Immature natural killer cell (primary cell): ENCODE results near the gene ELK3. TPM values are rescaled to one million over a fixed set of nuclear protein-coding genes. Genes with fewer than 3 reads are reported as not detected.

Experiments used
- DNase-seq, 3 donors: peaks; one replicate each; pipeline ENCODE4 v3.0.0; 2022; ENCODE audit warnings: mixed read lengths in 1 of 3
- H3K27ac Mint-ChIP-seq, 6 donors: one replicate each; pipeline ENCODE4 v1.8.0; 2020; ENCODE audit warnings: mixed read lengths in 6 of 6, mild to moderate bottlenecking in 5 of 6, inconsistent platforms in 4 of 6, moderate library complexity in 3 of 6
- H3K27me3 Mint-ChIP-seq, 3 donors: one replicate each; pipeline ENCODE4 v1.8.0; 2020 to 2021; ENCODE audit warnings: low read depth in 3 of 3, mild to moderate bottlenecking in 3 of 3, mixed read lengths in 3 of 3, moderate library complexity in 3 of 3, inconsistent platforms in 1 of 3
- H3K36me3 Mint-ChIP-seq, 3 donors: one replicate each; pipeline ENCODE4 v1.8.0; 2020; ENCODE audit warnings: mixed read lengths in 3 of 3, inconsistent platforms in 2 of 3, mild to moderate bottlenecking in 2 of 3
- H3K4me1 Mint-ChIP-seq, 2 donors: one replicate each; pipeline ENCODE4 v1.8.0; 2020; ENCODE audit warnings: inconsistent platforms in 2 of 2, mild to moderate bottlenecking in 2 of 2, mixed read lengths in 2 of 2, moderate library complexity in 1 of 2
- H3K4me3 Mint-ChIP-seq, 5 donors: one replicate each; pipeline ENCODE4 v1.8.0; 2020; ENCODE audit warnings: mild to moderate bottlenecking in 5 of 5, mixed read lengths in 5 of 5, inconsistent platforms in 3 of 5, moderate library complexity in 3 of 5
- H3K9me3 Mint-ChIP-seq, 6 donors: one replicate each; pipeline ENCODE4 v1.8.0; 2020; ENCODE audit warnings: mild to moderate bottlenecking in 6 of 6, mixed read lengths in 6 of 6, inconsistent platforms in 4 of 6, moderate library complexity in 3 of 6
- polyA plus RNA-seq, 3 donors: library from polyadenylated mRNA; unstranded; fragments of 300-500 nt; fragmentation: Illumina TruSeq; gene quantifications; one replicate each; pipeline ENCODE4 v1.2.3, GENCODE V29; 2021

The ELK3 gene
- polyA plus RNA-seq, 3 donors from 2014 or later: 4.7 to 21.7 (median 6.9) TPM

GRCh38 chr12:96208801-96209549 lies 14.8 kb downstream of the ELK3 start:
- H3K9me3 Mint-ChIP-seq: no peaks in the 10 kb centered on the region
- H3K4me3 Mint-ChIP-seq: no peak overlapping the region
- H3K27ac Mint-ChIP-seq: peak overlapping the region in 2 of 6 donors; percentile 54 to 72
- H3K4me1 Mint-ChIP-seq: peaks cover 63 to 94% of the 10 kb centered on the region in 2 donors
- DNase-seq: no peak
- H3K27me3 Mint-ChIP-seq: no peaks in the 10 kb centered on the region
- H3K36me3 Mint-ChIP-seq: no peaks in the 10 kb centered on the region

GRCh38 chr12:96210376-96211055 lies 16.3 kb downstream of the ELK3 start:
- H3K27ac Mint-ChIP-seq: peak overlapping the region in 1 of 6 donors; percentile 10
- peak overlapping the region in 4 of 5 donors; percentile 23 to 69 (median 42) for H3K4me3 Mint-ChIP-seq
- H3K9me3 Mint-ChIP-seq: no peaks in the 10 kb centered on the region
- H3K27me3 Mint-ChIP-seq: peaks cover 0 to 3% (median 1%) of the 10 kb centered on the region in 3 donors
- peaks cover 0 to 4% (median 3%) of the 10 kb centered on the region in 3 donors for H3K36me3 Mint-ChIP-seq
- H3K4me1 Mint-ChIP-seq: peaks cover 62 to 88% of the 10 kb centered on the region in 2 donors
- no peak for DNase-seq

- no peak for DNase-seq
- Mint-ChIP-seq H3K27me3 (peaks cover 0 to 3% (median 1%) of the 10 kb centered on the region in 3 donors), H3K4me3 (peak overlapping the region in 3 of 5 donors; percentile 6 to 39 (median 38))
These were observed 17.8 kb downstream of the ELK3 start for GRCh38 chr12:96211988-96212387.

GRCh38 chr12:96212456-96213375 lies 18.5 kb downstream of the ELK3 start:
- peaks cover 0 to 3% (median 1%) of the 10 kb centered on the region in 3 donors for H3K27me3 Mint-ChIP-seq
- H3K4me1 Mint-ChIP-seq: peaks cover 43 to 73% of the 10 kb centered on the region in 2 donors
- H3K36me3 Mint-ChIP-seq: peaks cover 0 to 4% (median 3%) of the 10 kb centered on the region in 3 donors
- H3K9me3 Mint-ChIP-seq: no peaks in the 10 kb centered on the region
- no peak for DNase-seq
- H3K27ac Mint-ChIP-seq: peak overlapping the region in 2 of 6 donors; percentile 31 to 80
- no peak overlapping the region for H3K4me3 Mint-ChIP-seq

More at GRCh38 chr12:96211988-96212387, 17.8 kb downstream of the ELK3 start:
- H3K27ac Mint-ChIP-seq: peak overlapping the region in 5 of 6 donors; percentile 5 to 84 (median 42)
- H3K4me1 Mint-ChIP-seq: peaks cover 50 to 80% of the 10 kb centered on the region in 2 donors
- H3K9me3 Mint-ChIP-seq: no peaks in the 10 kb centered on the region
- peaks cover 0 to 4% (median 3%) of the 10 kb centered on the region in 3 donors for H3K36me3 Mint-ChIP-seq

GRCh38 chr12:96213869-96214268 lies 19.7 kb downstream of the ELK3 start:
- Mint-ChIP-seq H3K27ac (no peak overlapping the region), H3K9me3 (no peaks in the 10 kb centered on the region), H3K4me1 (peaks cover 38 to 62% of the 10 kb centered on the region in 2 donors), H3K27me3 (peaks cover 0 to 3% (median 3%) of the 10 kb centered on the region in 3 donors), H3K4me3 (no peak overlapping the region), H3K36me3 (peaks cover 0 to 4% (median 3%) of the 10 kb centered on the region in 3 donors)
- DNase-seq: no peak

GRCh38 chr12:96215919-96216273 lies 21.7 kb downstream of the ELK3 start:
- DNase-seq: no peak
- Mint-ChIP-seq H3K4me1 (peaks cover 24 to 53% of the 10 kb centered on the region in 2 donors), H3K9me3 (no peaks in the 10 kb centered on the region), H3K27ac (peak overlapping the region in 4 of 6 donors; percentile 45 to 77 (median 67)), H3K4me3 (no peak overlapping the region), H3K36me3 (peaks cover 0 to 4% (median 3%) of the 10 kb centered on the region in 3 donors), H3K27me3 (peaks cover 0 to 5% (median 3%) of the 10 kb centered on the region in 3 donors)

- Mint-ChIP-seq H3K4me3 (no peak overlapping the region), H3K9me3 (no peaks in the 10 kb centered on the region), H3K27me3 (peaks cover 0 to 5% (median 3%) of the 10 kb centered on the region in 3 donors), H3K36me3 (peaks cover 3 to 20% (median 18%) of the 10 kb centered on the region in 3 donors), H3K27ac (peak overlapping the region in 2 of 6 donors; percentile 16 to 73), H3K4me1 (peaks cover 9 to 37% of the 10 kb centered on the region in 2 donors)
- DNase-seq: no peak
These were observed 25.0 kb downstream of the ELK3 start for GRCh38 chr12:96218989-96219678.

GRCh38 chr12:96219700-96220206 lies 25.6 kb downstream of the ELK3 start:
- Mint-ChIP-seq H3K36me3 (peaks cover 6 to 24% (median 21%) of the 10 kb centered on the region in 3 donors), H3K27me3 (peaks cover 0 to 5% (median 2%) of the 10 kb centered on the region in 3 donors), H3K27ac (peak overlapping the region in 1 of 6 donors; percentile 49), H3K4me1 (peaks cover 9 to 38% of the 10 kb centered on the region in 2 donors), H3K9me3 (no peaks in the 10 kb centered on the region), H3K4me3 (no peak overlapping the region)
- DNase-seq: no peak

- no peak for DNase-seq
- Mint-ChIP-seq H3K36me3 (peaks cover 10 to 26% (median 17%) of the 10 kb centered on the region in 3 donors), H3K27me3 (peaks cover 0 to 2% (median 2%) of the 10 kb centered on the region in 3 donors), H3K4me3 (no peak overlapping the region), H3K9me3 (no peaks in the 10 kb centered on the region), H3K4me1 (peaks cover 5 to 34% of the 10 kb centered on the region in 2 donors), H3K27ac (no peak overlapping the region)
These were observed 26.7 kb downstream of the ELK3 start for GRCh38 chr12:96220902-96221301.

- peaks cover 5 to 33% of the 10 kb centered on the region in 2 donors for H3K4me1 Mint-ChIP-seq
- peaks cover 0 to 3% (median 2%) of the 10 kb centered on the region in 3 donors for H3K27me3 Mint-ChIP-seq
- H3K27ac Mint-ChIP-seq: peak overlapping the region in 2 of 6 donors; percentile 55 to 74
- DNase-seq: no peak
- no peaks in the 10 kb centered on the region for H3K9me3 Mint-ChIP-seq
- H3K36me3 Mint-ChIP-seq: peaks cover 10 to 29% (median 19%) of the 10 kb centered on the region in 3 donors
- H3K4me3 Mint-ChIP-seq: no peak overlapping the region
These were observed 27.2 kb downstream of the ELK3 start for GRCh38 chr12:96221391-96221790.

- Mint-ChIP-seq H3K27ac (peak overlapping the region in 1 of 6 donors; percentile 53), H3K9me3 (no peaks in the 10 kb centered on the region), H3K36me3 (peaks cover 10 to 35% (median 28%) of the 10 kb centered on the region in 3 donors), H3K4me3 (no peak overlapping the region), H3K27me3 (peaks cover 0 to 3% (median 2%) of the 10 kb centered on the region in 3 donors), H3K4me1 (peaks cover 13 to 53% of the 10 kb centered on the region in 2 donors)
- DNase-seq: no peak
These were observed 29.4 kb downstream of the ELK3 start for GRCh38 chr12:96223411-96224218.

- Mint-ChIP-seq H3K36me3 (peaks cover 10 to 35% (median 28%) of the 10 kb centered on the region in 3 donors), H3K27me3 (peaks cover 0 to 3% (median 2%) of the 10 kb centered on the region in 3 donors), H3K4me1 (peaks cover 13 to 53% of the 10 kb centered on the region in 2 donors), H3K27ac (peak overlapping the region in 1 of 6 donors; percentile 25), H3K4me3 (no peak overlapping the region), H3K9me3 (no peaks in the 10 kb centered on the region)
- DNase-seq: no peak
These were observed 30.0 kb downstream of the ELK3 start for GRCh38 chr12:96224219-96224615.
